ENCODE results near the gene DIS3L.
"Not testable (repeated sequence)": the region's sequence is repeated elsewhere in the genome, so short reads cannot be mapped to it uniquely, and the experiment has no call there.

The DIS3L gene

DNA sequence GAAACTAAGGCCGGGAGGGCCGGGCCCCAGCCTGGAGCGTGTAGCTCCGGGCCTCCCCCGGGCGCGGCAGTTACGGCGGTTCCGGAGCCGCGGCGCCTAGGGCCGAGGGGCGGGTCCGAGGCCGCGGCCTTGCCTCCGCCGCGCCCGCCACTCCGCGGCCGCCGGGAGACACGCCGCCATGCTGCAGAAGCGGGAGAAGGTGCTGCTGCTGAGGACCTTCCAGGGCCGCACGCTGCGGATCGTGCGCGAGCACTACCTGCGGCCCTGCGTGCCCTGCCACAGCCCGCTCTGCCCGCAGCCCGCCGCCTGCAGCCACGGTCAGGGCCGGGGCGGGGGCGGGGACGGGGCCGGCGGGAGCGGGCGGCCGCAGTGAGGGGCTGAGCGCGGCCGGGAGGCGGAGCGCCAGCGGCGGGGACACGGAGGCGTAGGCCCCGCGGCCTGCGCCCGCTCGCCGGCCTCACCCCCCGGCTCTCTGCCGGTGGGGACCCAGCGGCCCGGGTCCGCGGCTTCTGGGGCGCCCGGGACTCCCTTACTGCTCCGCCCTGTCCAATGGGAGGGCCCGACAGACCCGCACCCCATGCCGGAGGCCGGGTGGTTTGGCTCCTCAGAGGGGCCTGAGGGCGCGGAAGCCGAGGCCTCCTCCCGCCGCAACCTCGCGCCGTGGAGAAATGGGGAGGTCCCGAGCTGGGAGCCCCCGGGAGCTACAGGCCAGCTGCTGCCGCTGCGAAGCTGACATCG, at the start of gene DIS3L:
Gene DIS3L (plus strand): TSS at position 150 of the 738 bp plus-strand sequence. CDS start 29 bp downstream, at position 179.
- peak; percentile 12 for DNase-seq

DNA sequence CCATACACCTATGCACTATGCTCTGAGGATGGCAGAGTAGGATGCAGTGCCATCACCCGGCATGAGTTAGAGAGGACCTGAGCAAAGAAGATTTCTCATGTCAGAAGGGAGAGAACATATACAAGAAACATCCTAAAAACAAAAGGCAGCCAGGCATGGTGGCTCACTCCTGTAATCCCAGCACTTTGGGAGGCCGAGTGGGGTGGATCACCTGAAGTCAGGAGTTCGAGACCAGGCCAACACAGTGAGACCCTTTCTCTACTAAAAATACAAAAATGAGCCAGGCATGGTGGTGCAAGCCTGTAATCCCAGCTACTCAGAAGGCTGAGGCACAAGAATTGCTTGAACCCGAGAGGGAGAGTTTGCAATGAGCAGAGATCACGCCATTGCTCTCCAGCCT, 47.5 kb upstream of the DIS3L start:
- not testable (repeated sequence) for DNase-seq

DNA sequence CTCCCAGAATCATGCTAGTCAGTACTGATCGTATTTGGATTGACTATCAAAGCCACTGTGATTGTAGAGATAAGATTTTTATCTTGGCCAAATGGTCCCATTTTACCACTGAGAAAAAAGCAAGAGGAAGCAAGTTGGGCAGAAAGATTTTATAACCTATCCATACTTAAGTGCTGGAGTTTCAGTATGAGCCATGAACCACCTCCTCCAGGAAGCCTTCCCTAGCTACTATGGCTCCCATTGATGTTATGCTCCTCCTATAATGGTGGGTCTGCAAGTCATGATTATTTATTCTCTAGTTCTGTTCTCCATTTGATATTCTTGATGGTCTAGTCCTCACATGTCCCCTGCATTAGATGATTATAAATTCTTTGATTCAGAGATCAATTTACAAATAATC, 46.4 kb upstream of the DIS3L start:
- DNase-seq = no peak

DNA sequence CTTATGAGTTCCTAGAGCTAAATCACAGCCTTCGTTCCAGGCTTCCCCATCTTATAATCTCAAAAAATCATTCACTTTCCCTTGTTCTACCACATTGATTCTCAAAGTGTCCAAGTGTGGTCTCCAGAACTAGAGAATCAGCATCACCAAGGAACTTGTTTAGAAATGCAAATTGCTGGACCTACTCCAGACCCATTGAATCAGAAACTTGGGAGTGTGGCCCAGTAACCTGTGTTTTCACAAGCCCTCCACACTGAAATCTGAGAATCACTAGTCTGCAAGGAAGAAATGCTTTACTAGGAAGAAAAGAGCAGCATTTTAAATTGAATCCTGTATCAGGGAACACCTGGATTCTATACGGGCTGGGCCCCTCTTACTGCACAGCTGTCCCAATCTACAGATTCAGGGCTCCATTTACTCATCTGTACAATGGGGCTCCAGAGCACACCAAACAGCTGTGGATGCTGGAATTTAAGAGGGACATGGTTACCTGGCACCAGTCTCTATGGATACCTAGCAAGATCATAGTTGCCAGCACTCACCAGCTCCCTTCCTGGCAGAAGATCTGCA, 43.7 kb upstream of the DIS3L start:
- no peak for DNase-seq

DNA sequence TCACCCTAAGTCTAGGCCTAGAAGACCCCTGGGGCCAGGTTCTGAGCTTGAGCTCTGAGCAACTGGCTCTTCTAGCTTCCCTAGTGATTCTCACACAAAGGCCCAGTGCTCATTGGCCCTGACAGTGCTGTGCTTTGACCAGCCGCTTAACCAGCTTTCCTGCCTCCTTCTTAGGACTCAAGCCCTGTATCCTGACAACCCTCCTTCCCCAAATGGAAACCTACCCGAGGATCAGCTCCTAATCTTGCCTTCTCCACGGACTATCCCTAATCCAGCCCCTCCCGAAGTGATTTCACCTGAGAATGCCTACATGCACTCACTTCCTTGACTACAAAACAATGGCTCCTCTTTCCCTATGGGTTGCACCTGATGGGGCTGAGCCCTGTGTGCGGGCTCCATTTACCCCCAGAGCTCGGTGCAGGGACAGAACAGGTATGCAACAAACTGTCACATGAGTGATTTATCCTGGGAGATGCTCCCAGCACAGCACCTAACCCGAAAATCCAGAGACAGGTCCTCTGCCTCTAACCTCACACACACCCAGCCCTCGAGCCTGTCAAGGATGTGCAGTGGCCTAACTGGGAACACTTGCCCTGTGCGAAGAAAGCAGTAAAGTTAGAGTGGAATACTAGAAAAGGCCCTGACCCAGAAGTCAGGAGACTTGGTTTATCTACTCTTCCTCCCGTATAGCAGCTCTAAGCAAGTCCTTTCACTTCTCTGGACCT, 42.1 kb upstream of the DIS3L start:
- no peak for DNase-seq

DNA sequence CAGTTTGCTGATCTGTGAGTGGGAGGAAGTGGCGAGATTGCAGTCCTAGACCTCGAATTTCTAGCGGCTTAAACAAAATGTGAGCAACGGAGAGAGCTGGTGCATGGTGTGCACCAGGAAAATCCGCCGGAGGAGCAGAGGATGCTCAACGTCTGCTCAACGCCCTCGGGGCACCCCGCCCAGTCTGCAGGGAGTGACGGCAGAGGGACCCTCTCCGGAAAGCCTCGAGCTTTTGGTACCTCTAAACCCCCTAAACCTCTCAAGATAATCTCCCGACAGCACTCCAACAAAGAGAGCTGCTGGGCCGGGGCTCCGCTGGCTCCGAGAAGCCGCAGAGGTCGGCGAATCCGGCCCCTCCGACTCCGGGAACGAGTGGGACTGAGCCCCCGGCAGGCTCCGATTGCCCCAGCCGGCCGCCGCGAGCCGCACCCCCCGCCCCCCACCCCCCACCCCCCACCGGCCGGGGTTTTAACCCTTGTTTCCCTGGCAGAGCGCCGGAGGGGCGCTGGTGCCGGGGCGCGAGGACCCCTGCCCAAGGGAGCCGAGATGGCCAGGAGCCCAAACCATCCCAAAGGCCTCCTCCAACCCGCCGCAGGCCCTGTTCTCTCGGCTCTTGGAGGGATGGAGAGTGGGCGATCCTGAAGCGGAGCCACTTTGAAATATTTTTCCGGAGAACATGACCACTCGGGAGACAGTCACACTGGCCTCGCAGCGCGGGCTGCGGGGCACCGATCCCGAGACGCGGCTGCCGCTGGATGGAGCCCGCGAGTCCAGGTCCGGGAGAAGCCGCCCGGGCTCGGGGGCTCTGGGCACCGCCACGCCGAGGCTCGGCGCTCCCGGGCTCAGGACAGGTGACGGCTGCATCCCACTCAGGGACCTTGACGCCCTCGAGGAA, 41.3 kb upstream of the DIS3L start:
- DNase-seq = peak; percentile 30

DNA sequence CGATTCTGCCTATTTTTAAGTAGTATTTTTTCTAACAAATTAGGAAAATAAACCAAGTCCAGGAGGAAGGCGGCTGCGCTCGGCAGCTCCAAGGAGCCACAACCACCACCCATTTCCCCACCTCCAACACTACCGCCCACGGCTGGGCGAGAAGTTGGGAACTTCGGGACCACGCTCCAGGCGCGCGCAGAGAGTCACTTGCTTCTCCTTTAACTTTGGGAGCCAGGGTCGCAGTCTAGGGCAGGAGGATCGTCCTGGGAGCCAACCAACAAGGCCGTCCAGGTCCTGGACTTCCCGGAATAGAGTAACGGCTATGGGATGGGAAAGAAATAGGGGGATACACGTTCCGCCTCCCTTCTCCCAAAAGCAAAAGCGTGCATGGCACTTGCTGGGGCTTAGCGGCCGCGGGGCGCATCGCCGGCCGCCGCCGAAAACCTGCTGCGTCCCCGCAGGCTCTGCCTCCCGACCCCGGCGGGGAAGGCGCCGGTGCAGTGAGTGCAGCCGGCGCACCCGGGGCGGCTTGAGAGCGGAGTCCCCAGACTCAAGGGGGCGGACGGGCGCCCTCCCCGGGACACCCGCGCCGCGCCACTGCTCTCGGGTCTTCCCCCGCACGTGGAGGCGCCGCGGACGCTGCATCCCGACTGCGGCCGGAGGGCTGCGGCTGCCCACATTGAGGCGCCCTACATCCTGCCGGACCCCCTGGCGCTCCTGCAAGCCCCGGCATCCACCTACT, 40.5 kb upstream of the DIS3L start:
- no peak for DNase-seq

DNA sequence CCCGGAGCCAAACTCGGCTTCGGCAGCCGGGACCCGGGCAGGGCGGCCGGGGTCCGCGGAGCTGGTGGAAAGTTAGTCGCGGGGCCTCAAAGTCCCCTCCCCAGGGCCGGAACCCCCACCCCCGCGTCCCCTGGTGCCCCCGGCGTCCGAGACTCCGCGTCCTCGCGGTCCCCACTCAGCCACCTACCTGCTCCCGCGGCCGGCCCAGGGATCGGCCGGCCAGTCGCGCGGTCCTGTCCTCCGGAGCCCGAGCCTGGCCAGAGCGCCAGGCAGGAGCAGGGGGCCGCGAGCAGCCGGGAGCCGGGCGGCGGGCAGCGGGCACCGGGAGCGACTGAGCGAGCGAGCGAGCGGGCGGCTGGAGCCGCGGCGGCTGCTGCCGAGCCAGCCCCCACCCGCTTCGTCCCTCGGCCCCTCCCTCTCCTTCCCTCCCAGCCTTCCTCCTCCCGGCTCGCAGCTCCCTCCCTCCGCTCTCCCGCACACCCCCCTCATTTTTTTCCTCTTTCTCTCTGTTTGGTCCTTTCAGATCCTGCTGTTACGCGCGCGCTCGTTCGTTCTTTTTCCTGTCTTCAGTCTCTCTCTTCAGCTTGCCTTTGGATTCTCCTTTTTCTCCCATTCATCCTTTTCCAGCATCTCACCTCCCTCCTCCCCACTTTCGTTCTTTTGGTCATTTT, 39.8 kb upstream of the DIS3L start, which contains the start of gene MEGF11:
Gene MEGF11 (minus strand): TSS at position 333 of the 671 bp plus-strand sequence. CDS start 125,347 bp downstream, outside the sequence.
- DNase-seq = peak; percentile 16

DNA sequence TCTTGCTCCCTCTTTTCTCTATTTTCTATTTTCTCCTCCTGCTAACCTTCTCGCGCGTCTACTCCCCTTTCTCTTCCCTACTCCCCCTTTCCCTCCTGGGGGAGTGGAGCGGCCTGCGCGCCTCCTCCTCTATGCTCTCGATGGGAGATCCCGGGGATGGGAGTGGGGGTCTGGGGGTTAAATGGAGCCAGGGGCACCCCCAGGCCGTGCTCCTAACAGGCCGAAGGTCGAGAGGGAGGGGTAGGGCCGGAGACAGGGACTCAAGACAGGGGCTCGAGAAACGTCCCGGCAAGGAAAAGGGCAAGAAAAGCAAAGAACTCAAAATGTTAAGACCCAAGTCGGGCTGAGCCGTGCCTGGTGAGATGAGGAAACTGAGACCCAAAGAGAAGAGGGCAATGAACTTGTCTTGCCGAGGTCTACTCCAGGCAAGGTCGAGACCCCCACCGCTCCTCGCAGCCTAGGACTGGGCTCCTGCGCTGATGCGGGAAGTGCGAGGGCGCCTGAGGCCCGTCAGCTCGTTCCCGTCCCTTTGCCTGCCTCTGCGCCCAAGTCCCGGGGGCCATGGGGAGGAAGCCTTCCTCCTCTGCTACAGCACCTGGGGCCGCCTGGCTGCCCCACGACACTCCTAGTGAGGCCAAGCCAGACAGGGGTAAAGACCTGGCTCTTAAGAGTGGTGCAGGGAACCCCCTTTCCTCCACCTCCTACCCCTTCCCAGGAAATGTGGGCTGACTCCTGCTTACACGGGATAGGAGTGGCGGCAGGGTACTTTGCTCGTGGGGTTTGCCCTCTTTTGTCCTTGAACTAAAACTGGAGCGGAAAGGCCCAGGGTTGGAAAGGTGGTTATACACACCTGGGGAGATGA, 39.0 kb upstream of the DIS3L start:
- DNase-seq = no peak

DNA sequence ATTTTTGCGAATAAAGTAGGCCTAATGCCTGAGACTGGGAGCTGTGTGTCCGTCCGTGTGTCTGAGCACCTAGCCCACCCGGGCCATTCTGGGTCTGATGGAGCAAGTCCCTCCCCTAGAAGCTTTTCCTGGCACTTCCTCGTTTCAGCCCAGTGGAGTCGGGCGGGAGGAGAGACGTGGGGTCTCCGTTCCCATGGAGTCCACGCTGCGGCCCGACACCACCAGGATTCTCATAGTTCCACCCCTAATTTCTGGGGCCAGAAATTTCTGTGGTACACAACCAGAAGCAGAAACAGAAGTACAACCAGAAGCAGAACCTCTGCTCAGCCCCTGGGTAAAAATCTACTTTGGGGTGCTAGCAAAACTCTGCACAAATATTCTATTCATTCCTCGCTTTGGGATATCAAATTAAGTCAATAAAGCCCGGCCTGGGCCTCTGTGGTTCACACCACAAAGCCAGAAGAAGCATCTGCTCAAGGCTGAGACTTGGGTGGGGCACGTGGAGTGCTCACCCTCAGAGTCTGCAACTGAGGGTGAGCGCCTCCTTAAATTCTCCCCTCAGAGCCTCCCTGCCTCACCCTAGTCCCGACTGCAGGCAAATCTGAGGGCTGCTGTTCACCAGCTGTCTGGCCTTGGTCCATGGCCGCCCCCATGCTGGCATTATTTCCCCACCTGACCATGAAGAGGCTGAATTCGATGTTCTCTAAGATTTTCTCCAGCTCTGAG, 38.3 kb upstream of the DIS3L start:
- DNase-seq = no peak

DNA sequence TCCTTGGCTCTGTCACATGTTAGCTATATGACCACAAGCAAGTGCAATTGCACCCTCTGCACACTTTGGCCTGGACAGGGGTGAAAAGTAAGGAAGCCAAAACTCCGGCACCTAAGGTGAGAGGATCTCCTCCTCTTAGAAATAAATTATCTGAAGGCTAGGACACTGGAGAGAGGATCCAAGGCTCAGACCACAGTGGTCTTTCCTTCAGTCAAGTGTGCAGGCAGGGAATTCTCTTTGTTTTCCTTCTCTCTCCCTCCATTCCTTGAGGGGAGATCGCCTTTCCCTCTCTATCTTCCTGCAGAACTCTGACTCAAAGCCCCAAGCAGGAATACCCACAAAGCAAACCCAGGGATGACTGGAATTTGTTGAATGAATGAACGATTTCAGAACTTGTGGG, 36.7 kb upstream of the DIS3L start:
- DNase-seq = no peak

DNA sequence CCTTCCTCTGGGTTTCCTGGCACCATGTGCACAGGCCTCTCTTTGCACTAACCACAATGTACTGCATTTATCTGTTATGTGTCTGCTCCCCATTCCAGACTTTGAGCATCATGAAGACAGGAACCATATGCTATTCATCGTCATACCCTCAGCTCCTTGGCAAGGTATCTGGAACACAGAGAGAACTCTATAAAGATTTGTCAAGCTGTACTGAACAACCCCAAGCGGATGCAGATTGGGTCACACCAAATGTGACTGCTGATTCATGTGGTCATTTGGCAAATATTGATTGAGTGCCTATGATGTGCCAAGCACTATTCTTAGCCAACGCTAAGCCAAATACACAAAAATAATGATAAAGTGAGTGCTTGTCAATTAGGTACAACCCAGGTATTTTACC, 32.3 kb upstream of the DIS3L start:
- no peak for DNase-seq

DNA sequence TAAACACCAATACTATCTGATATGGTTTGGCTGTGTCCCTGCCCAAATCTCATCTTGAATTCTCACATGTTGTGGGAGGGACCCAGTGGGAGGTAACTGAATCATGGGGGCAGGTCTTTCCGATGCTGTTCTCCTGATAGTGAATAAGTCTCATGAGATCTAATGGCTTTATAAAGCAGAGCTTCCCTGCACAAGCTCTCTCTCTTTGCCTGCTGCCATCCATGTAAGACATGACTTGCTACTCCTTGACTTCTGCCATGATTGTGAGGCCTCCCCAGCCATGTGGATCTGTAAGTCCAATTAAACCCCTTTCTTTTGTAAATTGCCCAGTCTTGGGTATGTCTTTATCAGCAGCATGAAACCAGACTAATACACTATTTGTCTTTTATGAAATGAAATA, 30.5 kb upstream of the DIS3L start:
- not testable (repeated sequence) for DNase-seq

DNA sequence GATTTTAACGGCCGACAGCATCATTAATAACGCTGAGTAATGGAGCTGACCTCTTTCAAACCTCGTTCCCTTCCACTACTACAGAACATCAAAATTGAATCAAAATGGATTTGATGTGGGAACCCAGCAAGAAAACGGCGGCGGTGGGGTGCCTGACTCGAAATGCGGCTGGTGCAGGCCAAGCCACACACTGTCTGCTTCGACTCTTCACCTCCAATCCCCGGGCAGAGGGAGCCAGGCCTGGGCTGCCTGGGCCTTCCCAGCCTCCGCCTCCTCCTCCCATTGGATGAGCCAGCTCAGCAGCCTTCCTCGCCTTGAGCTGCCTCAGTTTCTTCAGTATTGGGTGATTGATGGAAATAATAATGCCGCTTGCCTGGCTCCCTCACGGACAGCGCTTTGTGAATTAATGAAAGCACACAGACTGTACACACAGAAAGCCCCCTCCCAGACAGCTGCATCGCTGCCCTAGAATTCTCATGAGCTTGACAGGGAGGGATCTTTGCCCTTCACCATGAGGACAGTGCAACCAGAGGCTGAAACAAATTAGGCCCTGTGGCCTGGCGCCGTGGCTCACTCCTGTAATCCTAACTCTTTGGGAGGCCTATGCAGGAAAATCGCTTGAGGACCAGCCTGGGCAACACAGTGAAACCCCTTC, 28.4 kb upstream of the DIS3L start:
- no peak for DNase-seq

DNA sequence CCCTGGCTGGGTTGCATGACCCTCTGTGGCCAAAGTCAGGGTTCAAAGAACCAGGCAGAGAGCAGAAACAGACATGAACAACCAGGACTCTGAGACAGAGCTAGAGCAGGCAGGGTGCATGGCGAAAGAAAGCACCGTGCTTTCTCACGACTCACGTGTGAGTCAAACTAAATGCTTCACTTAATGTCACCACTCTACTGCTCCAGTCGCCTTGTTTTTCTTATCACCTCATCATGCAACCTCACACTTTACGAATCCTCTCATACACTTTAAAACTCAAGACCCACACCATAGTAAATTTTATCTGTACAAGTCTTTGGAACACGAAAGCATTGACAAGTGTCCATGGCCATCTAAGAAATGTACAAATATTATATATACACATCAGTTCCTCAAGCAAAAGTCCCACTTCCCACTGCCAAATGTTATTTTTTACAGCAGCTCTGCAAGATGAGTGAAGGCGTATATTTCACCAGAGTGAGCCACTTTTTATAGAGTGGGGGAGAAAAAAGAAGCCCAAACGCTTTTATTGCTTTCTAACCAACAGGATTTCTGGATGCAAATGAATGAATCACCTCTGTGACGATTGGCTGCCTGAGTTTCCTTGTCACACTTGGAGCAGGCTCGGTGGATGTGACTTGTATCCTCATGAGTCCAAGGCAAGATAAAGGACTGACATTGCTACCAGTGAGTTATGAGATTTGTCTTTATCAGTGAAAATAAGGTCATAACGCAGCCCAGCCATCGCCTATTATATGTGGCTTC, 23.9 kb upstream of the DIS3L start:
- DNase-seq = no peak

DNA sequence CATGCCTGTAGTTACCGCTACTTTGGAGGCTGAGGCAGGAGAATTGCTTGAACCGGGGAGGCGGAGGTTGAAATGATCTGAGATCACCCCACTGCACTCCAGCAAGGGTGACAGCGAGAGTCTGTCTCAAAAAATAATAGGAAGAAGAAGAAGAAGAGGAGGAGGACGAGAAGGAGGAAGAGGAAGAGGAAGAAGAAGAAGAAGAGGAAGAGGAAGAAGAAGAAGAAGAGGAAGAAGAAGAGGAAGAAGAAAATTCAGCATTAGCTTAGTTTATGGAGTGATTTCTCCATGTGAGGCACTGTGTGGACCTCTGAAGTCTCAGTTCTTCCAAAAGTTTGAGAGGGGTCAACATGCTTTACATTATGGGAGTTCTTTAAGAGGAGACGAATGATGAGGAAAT, 22.4 kb upstream of the DIS3L start:
- DNase-seq = no peak

DNA sequence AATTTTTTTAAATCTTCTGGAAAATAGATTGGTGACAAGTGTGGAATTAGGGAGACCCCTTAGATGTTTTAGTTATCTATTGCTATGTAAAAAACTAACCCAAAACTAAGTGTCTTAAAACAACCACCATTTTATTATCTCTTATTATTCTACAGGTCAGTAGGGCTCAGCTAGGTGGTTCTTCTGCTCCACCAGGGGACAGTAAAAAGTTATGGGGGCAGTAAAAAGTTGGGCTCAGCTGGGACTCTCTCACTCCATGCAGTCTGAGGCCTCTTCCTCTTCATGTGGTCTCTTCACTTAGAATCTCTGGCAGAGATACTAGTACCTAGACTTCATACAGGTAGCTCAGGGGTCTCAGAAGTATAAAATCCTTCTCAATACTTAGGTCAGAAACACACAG, 18.0 kb upstream of the DIS3L start:
- DNase-seq = no peak

DNA sequence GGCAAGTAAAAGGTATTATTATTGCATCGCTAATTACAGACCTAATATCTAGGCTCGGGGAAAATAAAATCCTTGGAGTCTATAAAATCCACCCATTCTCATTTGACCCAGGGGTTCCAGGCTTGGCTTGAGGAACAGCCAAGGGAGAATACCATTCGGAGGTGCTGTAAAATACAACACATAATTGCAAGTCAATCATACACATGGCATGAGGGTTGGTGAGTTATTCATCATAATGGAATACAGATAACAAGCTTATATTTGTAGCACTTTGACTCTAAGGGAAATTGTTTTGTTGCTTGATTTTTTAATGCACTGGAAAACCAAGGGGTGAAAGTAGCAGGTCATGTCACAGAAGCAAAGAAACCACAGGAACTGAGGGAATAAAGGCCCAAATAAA, 16.8 kb upstream of the DIS3L start:
- DNase-seq = no peak

DNA sequence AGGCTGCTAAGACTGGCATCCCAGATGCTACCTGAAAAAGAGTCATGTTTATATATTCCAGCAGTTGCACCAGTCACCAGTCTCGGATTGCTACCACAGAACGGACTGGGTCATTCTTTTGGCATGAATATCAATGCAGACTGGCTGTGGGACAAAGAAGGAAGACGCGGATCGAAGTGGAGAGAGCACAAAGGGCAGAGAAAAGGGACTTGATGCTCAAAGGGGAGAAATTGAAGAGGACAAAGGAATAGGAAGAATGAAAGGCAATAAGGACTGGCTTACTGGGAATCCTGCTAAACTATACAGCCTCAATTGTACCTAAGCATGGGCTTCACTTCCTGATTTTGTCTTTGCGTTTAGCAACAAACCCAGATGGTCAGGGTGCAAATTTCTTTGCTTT, 15.3 kb upstream of the DIS3L start:
- DNase-seq = no peak

Data from NCI-H1694 treated with DMSO at 0.1 percent for 48 hours (cell line).